OCI-M1 (cell line): Measurements from ENCODE around the gene SEC23B.
"Not testable (repeated sequence)": the region's sequence is repeated elsewhere in the genome, so short reads cannot be mapped to it uniquely, and the experiment has no call there.

Experiments used
- DNase-seq: peaks from one replicate; lab custom pipeline; 2025; lab: John Stamatoyannopoulos, UW

SEC23B gene

DNA sequence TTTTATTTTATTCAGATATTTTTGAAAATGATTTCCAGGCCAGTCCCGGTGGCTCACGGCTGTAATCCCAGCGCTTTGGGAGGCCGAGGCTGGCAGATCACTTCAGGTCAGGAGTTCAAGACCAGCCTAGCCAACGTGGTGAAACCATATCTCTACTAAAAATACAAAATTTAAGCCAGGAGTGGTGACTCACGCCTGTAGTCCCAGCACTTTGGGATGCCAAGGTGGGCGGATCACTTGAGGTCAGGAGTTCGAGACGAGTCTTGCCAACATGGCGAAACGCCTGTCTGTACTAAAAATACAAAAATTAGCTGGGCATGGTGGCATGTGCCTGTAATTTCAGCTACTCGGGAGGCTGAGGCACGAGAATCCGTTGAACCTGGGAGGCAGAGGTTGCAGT, 19.0 kb downstream of the SEC23B start:
- not testable (repeated sequence) for DNase-seq

DNA sequence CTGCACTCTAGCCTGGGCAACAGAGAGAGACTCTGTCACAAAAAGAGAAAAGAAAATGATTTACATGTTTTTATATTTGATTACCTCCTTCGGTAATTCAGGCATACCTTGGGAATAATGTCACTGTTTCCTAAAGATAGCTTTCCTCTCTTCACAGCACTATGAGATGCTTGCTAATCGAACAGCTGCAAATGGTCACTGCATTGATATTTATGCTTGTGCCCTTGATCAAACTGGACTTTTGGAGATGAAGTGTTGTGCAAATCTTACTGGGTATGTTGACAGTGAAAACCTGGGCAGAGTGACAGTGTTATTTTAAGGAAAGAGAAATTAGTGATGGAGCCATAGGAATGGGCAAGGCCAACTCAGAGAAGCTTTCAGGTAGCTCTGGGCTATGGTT, 19.6 kb downstream of the SEC23B start:
- DNase-seq = no peak

DNA sequence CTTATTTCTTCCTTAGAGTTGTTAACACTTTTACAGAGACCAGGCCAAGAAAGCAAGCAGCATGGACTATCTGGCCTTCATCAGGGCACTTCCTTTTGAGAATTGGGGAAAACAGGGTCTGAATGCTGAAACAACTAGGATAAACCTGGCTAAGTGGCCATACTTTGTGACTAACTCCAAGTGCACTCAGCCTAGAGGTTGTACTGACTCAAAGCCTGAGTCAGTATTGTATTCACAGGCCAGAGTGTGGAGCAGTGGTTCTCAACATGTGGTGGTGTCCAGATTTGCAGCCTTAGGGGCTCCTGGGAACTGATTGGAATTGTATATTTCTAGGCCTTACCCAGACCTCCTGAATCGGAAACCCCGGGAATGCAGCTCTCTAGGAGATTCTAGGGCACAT, 20.1 kb downstream of the SEC23B start:
- no peak for DNase-seq

DNA sequence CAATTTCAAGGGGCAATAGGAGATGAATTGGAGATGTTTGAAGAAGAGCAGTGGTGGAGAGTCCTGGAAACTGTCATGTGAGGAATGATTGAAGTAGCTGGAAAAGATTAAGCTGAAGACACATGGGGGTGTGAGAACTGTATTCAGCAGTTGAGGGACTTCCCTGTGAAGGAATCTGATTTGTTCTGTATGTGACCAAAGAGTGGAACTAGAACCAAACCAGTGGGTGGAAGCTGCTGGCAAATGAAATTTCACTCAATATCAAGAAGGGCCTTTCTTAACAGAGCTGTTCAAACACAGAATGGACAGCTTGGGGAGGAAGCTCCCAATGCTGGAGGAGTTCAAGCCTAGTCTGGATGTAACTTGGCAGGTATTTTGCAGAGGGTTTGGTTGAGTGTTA, 21.3 kb downstream of the SEC23B start:
- no peak for DNase-seq

DNA sequence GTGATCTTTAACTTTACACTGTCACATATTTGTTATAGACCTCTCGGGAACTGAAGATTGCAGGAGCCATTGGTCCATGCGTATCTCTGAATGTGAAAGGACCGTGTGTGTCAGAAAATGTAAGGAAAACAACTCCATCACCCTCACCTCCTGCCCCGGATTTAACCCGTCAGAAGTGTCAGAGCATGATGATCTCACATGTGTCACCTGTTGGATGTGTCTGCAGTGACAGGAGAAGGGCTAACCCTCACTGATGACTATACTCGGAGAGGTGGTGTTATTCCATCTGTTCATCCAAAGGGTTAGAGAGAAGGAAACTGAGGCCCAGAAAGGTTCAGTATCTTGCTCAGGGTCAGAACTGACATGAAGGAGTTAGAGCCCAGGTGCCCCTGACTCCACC, 24.9 kb downstream of the SEC23B start:
- no peak for DNase-seq

DNA sequence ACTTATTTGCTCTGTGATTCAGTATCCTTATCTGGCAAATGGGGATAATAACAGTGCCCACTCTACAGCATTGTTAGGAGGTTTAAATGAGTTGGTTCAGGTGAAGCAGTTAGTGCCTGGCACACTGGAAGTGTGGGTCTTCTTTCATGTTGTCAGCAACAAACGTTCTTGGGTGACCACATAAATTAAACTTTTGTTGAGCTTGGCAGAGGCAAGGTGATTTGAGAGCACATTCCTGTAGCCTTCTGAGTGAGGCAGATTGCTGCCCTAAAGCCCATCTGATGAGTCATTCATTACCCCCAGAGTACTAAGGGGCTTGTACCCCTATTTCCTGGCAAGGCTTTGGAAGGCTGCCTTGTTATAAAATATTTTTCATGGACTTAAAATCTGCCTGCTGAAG, 25.8 kb downstream of the SEC23B start:
- DNase-seq = no peak

DNA sequence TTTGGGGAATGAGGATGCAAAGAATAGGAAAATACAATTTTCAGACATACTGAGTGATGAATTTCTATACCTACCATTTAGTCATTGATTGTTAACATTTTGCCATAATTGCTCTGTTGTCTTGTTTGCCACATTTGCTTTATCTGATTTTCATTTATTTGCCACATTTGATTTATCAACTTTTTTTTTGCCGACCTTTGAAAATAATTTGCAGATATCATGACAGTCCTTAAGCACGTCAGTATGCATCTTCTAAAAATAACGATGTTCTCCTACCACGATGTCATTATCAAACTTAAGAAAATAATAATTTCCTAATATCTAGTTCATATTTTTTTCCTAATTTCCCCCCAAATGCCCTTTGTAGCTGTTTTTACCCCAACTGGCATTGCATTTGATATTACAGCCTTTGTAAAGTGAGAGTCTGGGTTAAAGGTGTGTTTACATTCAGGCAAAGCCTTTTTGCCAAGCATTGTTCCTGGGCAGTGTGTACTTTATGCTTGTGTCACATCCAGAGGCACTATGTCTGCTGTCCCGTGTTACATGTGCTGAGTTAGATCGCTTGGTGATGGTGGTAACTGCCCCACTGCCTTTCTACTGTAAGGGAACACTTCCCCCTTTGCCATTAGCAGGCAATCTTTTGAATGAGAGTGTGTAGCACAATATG, 26.4 kb downstream of the SEC23B start:
- DNase-seq = no peak

DNA sequence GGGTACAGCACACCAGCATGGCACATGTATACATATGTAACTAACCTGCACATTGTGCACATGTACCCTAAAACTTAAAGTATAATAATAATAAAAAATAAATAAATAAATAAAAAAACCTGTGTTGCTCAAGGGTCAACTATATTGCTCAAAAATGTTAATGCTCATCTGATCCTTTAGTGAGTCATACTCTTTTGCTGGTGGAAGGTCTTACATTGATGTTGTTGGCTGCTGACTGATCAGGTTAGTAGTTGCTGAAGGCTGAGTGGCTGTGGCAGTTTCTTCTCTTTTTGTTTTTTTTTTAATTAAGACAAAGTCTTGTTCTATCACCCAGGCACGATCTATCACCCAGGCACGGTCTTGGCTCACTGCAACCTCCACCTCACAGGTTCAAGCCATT, 29.9 kb downstream of the SEC23B start:
- DNase-seq = no peak

DNA sequence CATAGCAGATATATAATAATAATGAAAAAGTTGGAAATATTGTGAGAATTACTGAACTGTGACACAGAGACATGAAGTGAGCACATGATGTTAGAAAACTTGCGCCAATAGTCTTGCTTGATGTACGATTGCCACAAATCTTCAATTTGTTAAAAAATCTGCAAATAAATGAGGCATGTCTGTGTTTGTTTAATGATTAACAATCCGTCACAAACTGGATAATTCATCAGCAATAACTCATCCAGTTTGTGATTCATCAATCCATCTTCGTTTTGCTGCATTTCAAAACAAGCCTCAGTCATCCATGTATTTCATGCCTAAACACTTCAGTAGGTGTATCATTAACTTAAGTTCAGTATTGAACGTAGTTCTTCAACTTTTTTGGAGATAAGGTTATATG, 34.0 kb downstream of the SEC23B start:
- DNase-seq = no peak

DNA sequence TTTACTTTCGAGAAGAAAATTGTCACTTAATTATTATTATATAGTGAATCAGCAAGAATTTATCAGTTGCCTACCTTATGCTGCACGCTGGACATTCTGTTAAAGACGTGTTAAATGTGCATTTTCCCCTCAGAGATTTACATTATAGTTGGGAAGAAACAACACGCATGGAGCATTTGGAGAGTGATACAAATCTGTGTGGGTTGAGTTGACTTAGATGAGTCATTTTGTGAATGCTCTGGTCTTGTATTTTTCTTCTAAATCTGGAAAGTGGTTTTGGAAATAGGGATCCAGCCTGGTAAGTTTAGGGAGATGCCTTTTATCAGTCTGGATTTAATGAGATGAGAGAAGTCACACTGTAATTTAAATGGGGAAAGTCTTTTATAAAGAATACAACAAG, 35.5 kb downstream of the SEC23B start:
- no peak for DNase-seq

DNA sequence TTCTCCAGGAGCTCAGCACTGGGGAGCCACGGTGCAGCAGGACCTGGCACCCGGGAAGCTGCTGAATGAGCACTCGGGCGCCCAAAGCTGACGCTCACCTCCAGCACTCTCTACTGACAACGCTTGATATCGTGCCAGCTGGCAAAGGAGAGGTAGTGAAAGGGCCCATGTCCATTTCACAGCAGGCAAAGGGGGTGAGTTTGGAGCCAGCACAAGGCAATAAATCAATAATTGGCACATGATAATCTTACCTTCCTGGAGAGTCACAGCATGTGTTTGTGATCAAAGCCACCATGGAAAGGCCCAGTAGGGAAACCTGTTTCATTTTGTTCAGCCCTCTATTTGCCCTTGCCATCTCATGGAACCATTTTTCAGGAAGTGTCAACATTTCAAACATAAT, 36.2 kb downstream of the SEC23B start:
- DNase-seq = no peak

DNA sequence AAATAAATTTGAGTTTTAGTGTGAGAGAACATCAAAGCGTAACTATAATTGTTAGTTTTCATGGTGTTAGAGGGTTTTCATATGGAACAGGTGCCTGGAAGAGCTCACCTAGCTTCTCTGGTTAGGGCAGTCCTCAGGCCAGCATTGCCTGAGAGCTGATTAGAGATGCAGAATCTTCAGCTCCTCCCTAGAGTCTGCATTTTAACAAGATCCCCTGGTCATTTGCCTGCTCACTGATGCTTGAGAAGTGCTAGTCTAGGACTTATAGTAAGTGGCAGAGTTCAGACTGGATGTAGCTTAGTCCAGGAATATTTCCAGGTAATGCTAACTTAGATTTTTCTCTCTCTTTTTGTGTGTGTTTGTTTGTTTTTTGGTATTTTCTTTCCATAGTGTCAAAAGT, 37.8 kb downstream of the SEC23B start:
- no peak for DNase-seq

DNA sequence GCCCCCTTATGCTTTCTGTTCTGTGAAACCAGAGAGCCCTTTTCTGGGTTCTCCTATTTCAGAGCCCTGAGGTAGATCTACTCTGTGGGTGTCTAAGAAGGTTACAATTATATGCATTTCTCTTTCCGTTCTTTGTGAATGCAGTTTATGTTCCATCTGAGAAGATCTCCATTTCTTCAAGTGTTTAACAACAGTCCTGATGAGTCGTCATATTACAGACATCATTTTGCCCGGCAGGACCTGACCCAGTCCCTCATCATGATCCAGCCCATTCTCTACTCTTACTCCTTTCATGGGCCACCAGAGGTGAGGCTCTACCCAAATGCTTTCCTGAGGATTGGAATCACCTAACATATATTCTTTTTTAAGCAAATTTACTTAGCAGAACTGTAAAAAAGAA, 40.7 kb downstream of the SEC23B start:
- DNase-seq = no peak

DNA sequence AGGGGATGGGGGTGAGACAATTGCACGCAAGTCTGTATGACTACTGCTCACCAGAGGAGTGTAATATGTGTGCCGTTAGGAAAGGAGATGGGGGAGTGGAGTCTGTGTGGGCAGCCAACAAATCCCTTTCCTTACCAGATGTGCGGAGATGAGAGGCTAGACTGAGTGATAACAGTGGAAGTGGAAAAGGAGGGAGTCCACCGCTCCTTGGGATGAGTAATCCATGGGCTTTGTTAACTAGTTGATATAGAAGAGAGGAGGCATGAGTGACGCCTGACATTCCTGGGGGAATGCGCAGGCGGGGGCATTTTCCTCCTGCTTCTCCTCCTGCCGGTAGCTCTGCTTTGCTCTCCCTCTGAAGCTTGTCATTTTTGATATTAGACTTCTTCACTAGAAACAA, 46.0 kb downstream of the SEC23B start:
- DNase-seq = no peak

DNA sequence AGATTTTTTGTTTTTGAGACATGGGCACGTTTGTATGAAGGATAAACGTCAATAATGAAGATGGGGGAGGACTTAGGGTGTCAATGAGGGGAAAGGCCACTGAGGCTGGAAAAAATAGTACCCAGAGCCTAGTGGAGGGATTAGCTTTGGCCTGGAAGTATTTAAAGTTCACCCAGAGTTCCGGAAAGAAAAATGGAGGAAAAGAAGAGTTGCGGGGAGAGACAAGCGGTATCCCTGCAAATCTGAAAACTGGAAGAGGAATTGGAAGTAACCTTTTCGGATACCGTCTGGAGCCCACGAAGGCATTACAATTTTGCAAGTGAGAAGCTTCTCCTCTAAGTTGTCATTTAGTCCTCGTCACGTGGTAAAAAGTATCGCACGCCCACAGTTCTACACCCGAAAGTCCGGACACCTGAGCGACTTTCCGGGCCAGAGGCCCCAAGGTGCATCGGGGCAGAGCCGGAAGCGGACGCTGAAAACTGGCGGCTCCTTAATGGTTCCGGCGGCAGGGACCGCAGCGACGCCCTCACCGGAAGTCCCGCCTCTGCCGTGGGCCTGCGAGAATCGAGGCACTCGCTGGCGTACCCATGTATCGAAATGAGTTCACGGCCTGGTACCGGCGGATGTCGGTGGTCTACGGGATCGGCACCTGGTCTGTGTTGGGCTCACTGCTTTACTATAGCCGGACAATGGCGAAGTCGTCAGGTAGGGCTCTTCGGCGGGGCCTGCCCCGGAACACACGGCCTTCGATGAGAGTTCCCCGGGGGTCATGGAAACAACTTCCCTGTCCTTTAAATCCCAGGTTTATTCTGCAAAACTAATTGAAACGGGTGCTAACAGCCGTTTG, 59.4 kb downstream of the SEC23B start, which contains the start of gene SMIM26:
TSS of gene SMIM26 (plus strand) at position 541 of the 847 bp plus-strand sequence. CDS start at position 588, 47 bp downstream.
- peak; percentile 96 for DNase-seq

DNA sequence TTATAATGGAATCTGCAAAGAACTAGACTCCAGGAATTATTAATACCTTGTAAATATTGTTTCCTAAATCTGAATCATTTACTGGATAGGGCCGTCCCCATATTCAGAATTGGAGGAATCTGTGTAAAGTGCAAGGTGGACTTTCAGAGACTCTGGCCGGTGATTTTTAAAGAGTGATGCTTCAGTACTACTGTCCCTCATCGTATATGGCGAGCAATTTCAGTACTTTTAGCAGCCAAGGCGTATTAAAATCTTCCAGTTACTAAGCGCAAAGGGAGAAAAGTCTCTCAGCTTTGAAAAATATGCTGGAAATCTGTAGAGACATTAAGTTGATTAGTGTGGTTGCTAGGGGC, 60.0 kb downstream of the SEC23B start:
- no peak for DNase-seq

DNA sequence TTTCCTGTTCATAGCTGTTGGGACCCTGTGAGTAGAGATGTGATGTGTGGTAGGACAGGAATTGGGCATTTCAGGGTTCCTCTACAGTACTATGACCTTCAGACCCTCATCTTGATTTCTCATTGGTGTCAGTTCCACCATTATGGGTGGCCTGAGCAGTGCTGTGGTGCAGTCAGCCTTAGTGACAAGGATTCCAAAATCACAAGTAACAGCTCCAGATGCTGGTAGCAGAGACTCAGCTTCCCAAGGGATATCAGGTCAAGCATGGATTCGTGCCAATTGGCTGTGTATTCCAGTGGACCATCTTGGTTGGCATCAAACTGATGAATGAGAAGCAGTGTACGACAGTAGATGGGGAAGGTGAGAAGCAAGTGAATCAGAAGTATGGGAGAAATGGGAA, 63.3 kb downstream of the SEC23B start:
- DNase-seq = no peak

DNA sequence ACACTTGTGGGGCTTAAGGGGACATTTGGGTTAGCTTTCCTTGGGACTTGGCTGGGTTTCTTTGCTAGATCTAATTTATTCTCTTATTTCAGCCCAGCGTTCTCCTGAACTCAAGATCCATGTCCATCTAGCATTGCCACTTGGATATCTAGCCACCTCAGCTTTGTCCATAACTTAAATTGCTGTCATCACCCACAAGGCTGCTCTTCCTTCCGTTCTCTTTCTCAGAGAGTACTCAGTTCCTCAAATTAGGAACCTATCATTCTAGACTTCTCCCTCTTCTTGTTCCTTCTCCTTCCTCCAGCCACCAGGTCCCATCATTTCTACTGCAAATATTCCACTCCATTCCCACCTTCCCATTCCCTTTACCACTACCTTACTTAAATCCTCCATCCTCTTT, 63.8 kb downstream of the SEC23B start:
- DNase-seq = no peak

DNA sequence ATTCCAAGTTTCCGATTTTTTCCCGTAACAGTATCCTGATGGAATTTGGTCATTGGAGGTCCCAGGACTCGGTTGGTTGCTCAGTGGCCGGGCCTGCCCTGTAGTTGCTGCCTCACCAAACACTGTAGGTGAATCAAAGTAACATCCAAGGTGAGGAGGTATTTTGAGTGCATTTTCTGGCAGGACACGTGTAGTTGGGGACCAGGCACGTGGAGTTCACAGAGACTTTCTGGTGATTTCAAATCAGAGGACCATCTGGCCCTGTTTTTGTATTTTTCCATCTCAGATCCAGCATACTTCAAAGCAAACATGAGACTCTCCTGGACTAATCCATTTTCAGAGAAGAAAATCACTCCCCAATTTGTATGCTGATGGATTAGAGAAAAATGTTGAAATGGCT, 70.2 kb downstream of the SEC23B start:
- no peak for DNase-seq

DNA sequence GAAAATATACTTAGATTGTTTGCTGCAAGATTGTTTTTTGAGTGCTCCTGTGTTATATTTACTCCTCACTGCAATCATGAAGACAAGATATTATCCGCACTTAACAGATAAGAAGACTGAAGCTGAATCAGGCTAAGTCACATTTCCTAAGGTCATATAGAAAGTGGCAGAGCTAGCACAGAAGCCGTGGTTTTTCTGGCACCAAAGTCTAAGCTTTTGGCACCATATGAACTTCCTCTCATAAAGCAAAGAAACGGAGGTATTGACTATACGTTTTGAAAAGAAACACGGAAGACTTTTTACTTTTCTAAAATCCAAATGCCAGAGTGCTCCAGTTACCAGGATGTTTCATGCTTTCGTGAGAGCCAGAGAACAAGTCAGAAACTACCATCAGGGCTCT, 70.8 kb downstream of the SEC23B start:
- DNase-seq = peak; percentile 31

DNA sequence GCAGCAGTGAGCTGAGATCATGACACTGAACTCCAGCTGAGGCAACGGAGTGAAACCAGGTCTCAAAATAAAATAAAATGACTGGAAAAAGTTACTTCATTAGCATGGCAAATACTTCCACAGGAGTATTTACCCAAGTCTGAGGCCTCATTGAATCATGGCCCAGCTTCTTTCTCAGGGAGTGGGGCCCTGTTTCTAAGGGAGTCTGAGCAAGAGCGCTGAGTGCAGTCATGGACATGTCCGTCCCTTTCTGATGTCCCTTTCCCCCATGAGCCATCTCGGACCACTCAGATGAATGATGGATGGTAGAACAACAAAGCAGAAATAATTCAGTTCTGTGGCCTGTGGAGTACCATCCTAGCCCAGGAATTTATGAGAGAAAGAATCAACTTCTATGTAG, 72.3 kb downstream of the SEC23B start:
- DNase-seq = no peak

DNA sequence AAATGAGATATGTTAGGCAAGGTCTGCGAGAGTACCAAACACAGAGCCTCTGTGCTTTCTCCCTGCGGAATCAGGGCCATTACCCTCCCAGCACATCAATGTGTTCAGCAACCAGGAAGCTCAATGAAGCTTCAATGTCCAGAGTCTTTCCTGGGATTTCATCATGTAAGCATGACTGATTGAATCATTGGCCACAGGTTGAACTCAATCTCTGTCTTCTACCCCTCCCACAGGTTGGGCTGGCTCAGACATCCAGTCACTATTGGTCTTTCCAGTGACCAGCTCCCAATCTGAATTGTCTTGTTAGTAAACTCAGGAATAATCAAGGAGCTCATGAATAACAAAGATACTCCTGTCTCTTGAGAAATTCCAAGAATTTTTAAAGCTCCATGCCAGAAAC, 77.4 kb downstream of the SEC23B start:
- peak; percentile 83 for DNase-seq

DNA sequence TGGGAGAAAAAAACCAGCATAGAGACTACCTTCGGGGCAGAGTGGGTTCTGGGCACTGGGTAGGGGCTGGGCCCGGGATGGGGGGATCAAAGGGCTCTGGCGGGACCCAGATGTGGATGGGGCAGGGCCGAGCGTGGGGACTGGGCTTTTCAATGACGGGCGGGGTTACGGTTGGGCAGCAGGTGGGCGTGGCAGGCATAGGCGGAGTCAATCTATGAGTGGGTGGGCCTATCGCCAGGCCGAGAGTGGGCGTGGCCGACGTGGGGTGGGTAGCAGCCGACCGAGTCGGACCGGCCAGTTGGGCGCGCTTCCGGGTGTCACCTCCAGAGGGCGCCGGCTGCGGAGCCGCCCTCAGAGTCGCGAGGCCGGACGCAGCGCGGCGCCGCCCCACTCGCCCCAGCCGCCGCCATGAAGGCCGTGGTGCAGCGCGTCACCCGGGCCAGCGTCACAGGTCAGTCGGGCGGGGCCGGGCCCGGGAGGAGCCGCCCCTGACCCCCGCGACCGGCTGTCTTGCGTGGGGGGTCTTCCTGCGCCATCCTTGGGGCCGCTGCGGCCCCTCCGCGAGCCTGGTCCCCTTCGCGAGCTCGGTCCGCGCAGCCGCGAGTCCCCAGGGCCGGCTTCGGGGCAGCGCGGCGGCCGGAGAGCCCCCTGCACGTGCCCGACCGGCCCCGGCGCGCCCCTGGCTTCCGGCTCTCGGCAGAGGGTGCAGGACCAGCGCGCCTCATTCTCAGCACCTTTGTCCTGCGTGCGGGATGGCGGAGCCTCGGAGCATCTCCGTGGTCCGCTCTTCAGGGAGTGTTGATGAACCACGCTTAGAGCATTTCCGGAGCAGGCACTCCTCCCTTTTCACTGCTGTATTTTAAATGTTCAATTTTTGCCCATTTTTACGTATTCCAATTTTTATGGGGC, 80.2 kb downstream of the SEC23B start, which contains the start of gene DTD1:
TSS of gene DTD1 (plus strand) at position 390 of the 909 bp plus-strand sequence. CDS start at position 409, 19 bp downstream.
- peak; percentile 95 for DNase-seq
